Peyer's patch (tissue), 4 donors: ENCODE data around the gene ZNF451. TPM values are rescaled to one million over a fixed set of nuclear protein-coding genes. Genes with fewer than 3 reads are reported as not detected.
"Not testable (repeated sequence)": the region's sequence is repeated elsewhere in the genome, so short reads cannot be mapped to it uniquely, and the experiment has no call there.

Experiments
- DNase-seq, 3 donors: peaks; one replicate each; pipeline ENCODE4 v3.0.0-alpha.2; 2017 to 2019
- H3K27ac ChIP-seq, 4 donors: fragments of 200-600 bp; sonication (generic); one replicate each; pipeline ENCODE4 v1.5.1; 2016 to 2019
- H3K27me3 ChIP-seq, 2 donors: fragments of 200-600 bp; sonication (generic); one replicate each; pipeline ENCODE4 v1.5.1; 2019
- H3K36me3 ChIP-seq, 3 donors: fragments of 200-600 bp; sonication (generic); one replicate each; pipeline ENCODE4 v1.5.1; 2016 to 2019
- H3K4me1 ChIP-seq, 4 donors: fragments of 200-600 bp; sonication (generic); one replicate each; pipeline ENCODE4 v1.5.1; 2016 to 2019
- H3K4me3 ChIP-seq, 4 donors: fragments of 200-600 bp; sonication (generic); 1 replicate in 3 of 4; 2 replicates in 1 of 4; pipeline ENCODE4 v1.5.1; 2016 to 2019; ENCODE audit warnings: mild to moderate bottlenecking in 1 of 4
- H3K9me3 ChIP-seq, 4 donors: fragments of 200-600 bp; sonication (generic); one replicate each; pipeline ENCODE4 v1.5.1; 2016 to 2019; ENCODE audit warnings: mild to moderate bottlenecking in 1 of 4
- CTCF ChIP-seq, 6 experiments: fragments of 450-650 bp in 4 of 6; fragments of 200-600 bp in 2 of 6; sonication (generic) in 1 of 6; IDR thresholded peaks; one replicate each; pipeline ENCODE4 v1.5.1; 2017 to 2019; ENCODE audit warnings: antibody characterized with exemption in 6 of 6, mild to moderate bottlenecking in 3 of 6, moderate library complexity in 1 of 6
- POLR2A ChIP-seq, 2 donors: fragments of 450-650 bp; IDR thresholded peaks; one replicate each; pipeline ENCODE4 v1.5.1; 2017; ENCODE audit warnings: antibody characterized with exemption in 2 of 2, mild to moderate bottlenecking in 2 of 2, moderate library complexity in 2 of 2
- total RNA-seq, 4 donors: library from RNA; depleted of rRNA; stranded (reverse); fragments of >200 nt; gene quantifications; one replicate each; pipeline ENCODE4 v1.1.0, GENCODE V29; 2016

Gene ZNF451
- total RNA-seq: 100 to 1,000 TPM in 1 of 4 donors, 10 to 100 TPM in 3; 44.5 to 106 (median 54.9) TPM

- H3K4me3 ChIP-seq: peak within 1 kb of the TSS; percentile 60 to 66 (median 62)
- H3K36me3 ChIP-seq: peaks cover 0 to 6% (median 0%) of the 10 kb centered on the region in 3 donors
- peaks cover 0 to 21% (median 4%) of the 10 kb centered on the region in 4 donors for H3K4me1 ChIP-seq
- H3K9me3 ChIP-seq: no peaks in the 10 kb centered on the region
- peak; percentile 96 to 99 (median 98) for DNase-seq
- peak; percentile 76 to 92 for TF ChIP-seq POLR2A (IDR thresholded peaks at IDR 0.05)
- peak in 1 of 6 experiments; percentile 29 for TF ChIP-seq CTCF (IDR thresholded peaks at IDR 0.05)
- peak within 1 kb of the TSS; percentile 80 to 88 (median 82) for H3K27ac ChIP-seq
- H3K27me3 ChIP-seq: no peaks in the 10 kb centered on the region
Measured at GRCh38 chr6:57089687-57090457, at the start of gene ZNF451. ZNF451 (plus strand) TSS chr6:57090188; CDS start chr6:57090254, 66 bp downstream.

- H3K4me3 ChIP-seq, H3K4me1 ChIP-seq, H3K27ac ChIP-seq, DNase-seq, H3K9me3 ChIP-seq, H3K36me3 ChIP-seq, H3K27me3 ChIP-seq: not testable (repeated sequence)
Measured at GRCh38 chr6:57044061-57044460, 45.9 kb upstream of the ZNF451 start.

- Histone ChIP-seq H3K36me3 (no peaks in the 10 kb centered on the region), H3K27me3 (no peaks in the 10 kb centered on the region), H3K27ac (no peak overlapping the region), H3K4me3 (no peak overlapping the region), H3K9me3 (no peaks in the 10 kb centered on the region), H3K4me1 (peaks cover 0 to 8% (median 0%) of the 10 kb centered on the region in 4 donors)
- DNase-seq: no peak
- no peak for TF ChIP-seq POLR2A (IDR thresholded peaks at IDR 0.05)
- TF ChIP-seq CTCF (IDR thresholded peaks at IDR 0.05): no peak
Measured at GRCh38 chr6:57044568-57044967, 45.4 kb upstream of the ZNF451 start.

- peaks cover 0 to 10% (median 0%) of the 10 kb centered on the region in 3 donors for H3K36me3 ChIP-seq
- peak within 1 kb of the TSS in 3 of 4 donors; percentile 40 to 75 (median 62) for H3K27ac ChIP-seq
- H3K4me3 ChIP-seq: peak within 1 kb of the TSS; percentile 29 to 64 (median 50)
- peak; percentile 83 to 94 (median 87) for DNase-seq
- not testable (repeated sequence) for H3K4me1 ChIP-seq, H3K27me3 ChIP-seq, H3K9me3 ChIP-seq
- TF ChIP-seq POLR2A (IDR thresholded peaks at IDR 0.05): peak in 1 of 2 donors; percentile 54
- peak in 1 of 6 experiments; percentile 5 for TF ChIP-seq CTCF (IDR thresholded peaks at IDR 0.05)
Measured at GRCh38 chr6:57046332-57047256, 43.4 kb upstream of the ZNF451 start, which contains the start of gene KIAA1586. KIAA1586 (plus strand) TSS chr6:57046693; CDS start chr6:57046756, 63 bp downstream.

GRCh38 chr6:57047257-57047585 is 42.8 kb upstream of the ZNF451 start:
- H3K36me3 ChIP-seq: peaks cover 0 to 15% (median 0%) of the 10 kb centered on the region in 3 donors
- not testable (repeated sequence) for H3K4me1 ChIP-seq, H3K27me3 ChIP-seq, H3K27ac ChIP-seq, H3K9me3 ChIP-seq, H3K4me3 ChIP-seq, DNase-seq

- peaks cover 0 to 22% (median 0%) of the 10 kb centered on the region in 3 donors for H3K36me3 ChIP-seq
- H3K4me1 ChIP-seq, DNase-seq, H3K27ac ChIP-seq, H3K27me3 ChIP-seq, H3K9me3 ChIP-seq, H3K4me3 ChIP-seq: not testable (repeated sequence)
Measured at GRCh38 chr6:57047859-57048258, 42.1 kb upstream of the ZNF451 start.

- Histone ChIP-seq H3K27ac (no peak overlapping the region), H3K9me3 (no peaks in the 10 kb centered on the region), H3K27me3 (no peaks in the 10 kb centered on the region), H3K36me3 (peaks cover 0 to 29% (median 0%) of the 10 kb centered on the region in 3 donors), H3K4me1 (peaks cover 0 to 8% (median 0%) of the 10 kb centered on the region in 4 donors), H3K4me3 (no peak overlapping the region)
- TF ChIP-seq CTCF (IDR thresholded peaks at IDR 0.05) (no peak), POLR2A (IDR thresholded peaks at IDR 0.05) (no peak)
- no peak for DNase-seq
Measured at GRCh38 chr6:57048577-57048976, 41.4 kb upstream of the ZNF451 start.
